HG03108 (cell line): ENCODE measurements around the gene STXBP4.

Experiments used
- ATAC-seq: cut with Tn5 transposase; IDR thresholded peaks from one replicate; pipeline ENCODE4 v1.9.1; 2021; ENCODE audit warnings: moderate library complexity; ENCODE audit not compliant: unreplicated experiment

Gene STXBP4

GRCh38 chr17:55114283-55114682 is 145.7 kb downstream of the STXBP4 start:
- no peak for ATAC-seq

- no peak for ATAC-seq
Measured at GRCh38 chr17:55116440-55116914, 147.9 kb downstream of the STXBP4 start.

- ATAC-seq: no peak
Measured at GRCh38 chr17:55117164-55117563, 148.6 kb downstream of the STXBP4 start.

- ATAC-seq: no peak
Measured at GRCh38 chr17:55120651-55121050, 152.1 kb downstream of the STXBP4 start.

- no peak for ATAC-seq
Measured at GRCh38 chr17:55121268-55121667, 152.7 kb downstream of the STXBP4 start.

- ATAC-seq: no peak
Measured at GRCh38 chr17:55122114-55122513, 153.5 kb downstream of the STXBP4 start.

GRCh38 chr17:55124730-55125360 is 156.3 kb downstream of the STXBP4 start:
- no peak for ATAC-seq

GRCh38 chr17:55133583-55133982 is 165.0 kb downstream of the STXBP4 start:
- no peak for ATAC-seq

GRCh38 chr17:55134486-55135157 is 166.1 kb downstream of the STXBP4 start:
- ATAC-seq: no peak

GRCh38 chr17:55140809-55141208 is 172.2 kb downstream of the STXBP4 start:
- no peak for ATAC-seq

- no peak for ATAC-seq
Measured at GRCh38 chr17:55144518-55144917, 176.0 kb downstream of the STXBP4 start.

- no peak for ATAC-seq
Measured at GRCh38 chr17:55149485-55149884, 180.9 kb downstream of the STXBP4 start.

GRCh38 chr17:55152236-55152635 is 183.7 kb downstream of the STXBP4 start:
- ATAC-seq: no peak

- ATAC-seq: no peak
Measured at GRCh38 chr17:55154101-55154500, 185.5 kb downstream of the STXBP4 start.

- no peak for ATAC-seq
Measured at GRCh38 chr17:55155856-55156560, 187.4 kb downstream of the STXBP4 start.

- no peak for ATAC-seq
Measured at GRCh38 chr17:55157165-55157564, 188.6 kb downstream of the STXBP4 start.

- ATAC-seq: no peak
Measured at GRCh38 chr17:55158439-55158838, 189.9 kb downstream of the STXBP4 start.

- ATAC-seq: no peak
Measured at GRCh38 chr17:55159251-55159650, 190.7 kb downstream of the STXBP4 start.

- no peak for ATAC-seq
Measured at GRCh38 chr17:55160501-55160900, 191.9 kb downstream of the STXBP4 start.

- no peak for ATAC-seq
Measured at GRCh38 chr17:55161935-55162555, 193.5 kb downstream of the STXBP4 start.

GRCh38 chr17:55162556-55162946 is 194.0 kb downstream of the STXBP4 start:
- no peak for ATAC-seq

GRCh38 chr17:55163408-55163807 is 194.8 kb downstream of the STXBP4 start:
- no peak for ATAC-seq
